ENCODE results near the gene PRXL2A. TPM values are rescaled to one million over a fixed set of nuclear protein-coding genes. Genes with fewer than 3 reads are reported as not detected.

Gene PRXL2A
- total and polyA plus RNA-seq, 2 of the 4 experiments (the other 2 are of a cell fraction), result 0.90 to 0.92 TPM

GRCh38 chr10:80452069-80452468, 43.7 kb downstream of the PRXL2A start:
- CTCF ChIA-PET, result interaction anchor here (1.8 kb wide), 1 partner anchor 54 kb away, joined by 4 read pairs; no protein-coding TSS in a partner anchor

More at GRCh38 chr10:80452069-80452468, 43.7 kb downstream of the PRXL2A start:
- Histone ChIP-seq H2BK15ac (ENCODE audit: low read depth, low read length) (no peak overlapping the region), H3K4me2 (ENCODE audit: low read depth, low read length) (no peak overlapping the region), H2AK5ac (ENCODE audit: low read depth, low read length) (no peak overlapping the region), H3K14ac (replicated peaks; ENCODE audit: low read depth, low read length) (no peak overlapping the region), H3K27me3 (ENCODE audit: control insufficient read depth, insufficient read depth, low read length) (no peaks in the 10 kb centered on the region; the same call in 1 of the 2 replicates), H4K20me1 (ENCODE audit: insufficient read depth, low read length) (peaks cover 19% of the 10 kb centered on the region), H3K56ac (ENCODE audit: extremely low read depth, insufficient read depth, low read length) (no peak overlapping the region), H2BK5ac (ENCODE audit: low read depth, low read length, poor library complexity, severe bottlenecking) (no peak overlapping the region), H2AFZ (replicated peaks; ENCODE audit: low read length, poor library complexity) (no peak overlapping the region), H3K9ac (ENCODE audit: low read depth, low read length) (no peak overlapping the region), H2AK9ac (replicated peaks; ENCODE audit: low read depth, low read length, poor library complexity) (no peak overlapping the region), H4K5ac (ENCODE audit: low read depth, low read length) (no peak overlapping the region), H3K9me1 (ENCODE audit: insufficient read depth, low read length) (peaks cover 18% of the 10 kb centered on the region), H3K36me3 (ENCODE audit: control insufficient read depth, insufficient read depth, low read length) (no peaks in the 10 kb centered on the region), H2BK20ac (ENCODE audit: low read depth, low read length) (no peak overlapping the region), H3K18ac (ENCODE audit: low read depth, low read length) (no peak overlapping the region), H3K9me3 (ENCODE audit: control insufficient read depth, insufficient read depth, low read length) (no peaks in the 10 kb centered on the region), H3K4ac (ENCODE audit: low read depth, low read length) (no peak overlapping the region), H3K79me1 (ENCODE audit: low read depth in 1 of 2, low read length in 2 of 2) (peaks cover 0 to 19% of the 10 kb centered on the region in 2 experiments; a peak in 3 of 4 replicates), H4K8ac (ENCODE audit: low read depth in 2 of 2, low read length in 2 of 2) (no peak overlapping the region), H4K91ac (ENCODE audit: insufficient read depth, low read depth, low read length) (no peak overlapping the region), H3K4me1 (ENCODE audit: control insufficient read depth, insufficient read depth, low read length) (peaks cover 11% of the 10 kb centered on the region), H3K23ac (ENCODE audit: low read depth, low read length) (no peak overlapping the region), H3K4me3 (ENCODE audit: insufficient read depth, low read depth, low read length) (no peak overlapping the region), H3K27ac (ENCODE audit: insufficient read depth, low read length) (no peak overlapping the region), H2BK120ac (ENCODE audit: low read depth, low read length) (no peak overlapping the region)
- no TSS peak for BruUV-seq (replicated peaks)
- dilution Hi-C loops (cut with HindIII; ENCODE audit: low sequenced_read_pairs, unreplicated experiment), result no loop called here
- TF ChIP-seq NFE2L2 (IDR thresholded peaks at IDR 0.05; ENCODE audit: low read depth, low read length), result no peak
- no peak for TF ChIP-seq CEBPB (IDR thresholded peaks at IDR 0.05; ENCODE audit: low read depth, low read length)
- no peak for TF ChIP-seq RAD21 (IDR thresholded peaks at IDR 0.05; ENCODE audit: low read length)
- no peak for TF ChIP-seq FOS (IDR thresholded peaks at IDR 0.05; ENCODE audit: low read depth, low read length)
- TF ChIP-seq BHLHE40 (IDR thresholded peaks at IDR 0.05; ENCODE audit: low read depth, low read length), result no peak
- TF ChIP-seq, protein P1, sequence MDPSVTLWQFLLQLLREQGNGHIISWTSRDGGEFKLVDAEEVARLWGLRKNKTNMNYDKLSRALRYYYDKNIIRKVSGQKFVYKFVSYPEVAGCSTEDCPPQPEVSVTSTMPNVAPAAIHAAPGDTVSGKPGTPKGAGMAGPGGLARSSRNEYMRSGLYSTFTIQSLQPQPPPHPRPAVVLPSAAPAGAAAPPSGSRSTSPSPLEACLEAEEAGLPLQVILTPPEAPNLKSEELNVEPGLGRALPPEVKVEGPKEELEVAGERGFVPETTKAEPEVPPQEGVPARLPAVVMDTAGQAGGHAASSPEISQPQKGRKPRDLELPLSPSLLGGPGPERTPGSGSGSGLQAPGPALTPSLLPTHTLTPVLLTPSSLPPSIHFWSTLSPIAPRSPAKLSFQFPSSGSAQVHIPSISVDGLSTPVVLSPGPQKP (IDR thresholded peaks at IDR 0.05; ENCODE audit: borderline replicate concordance, low read depth, low read length), result no peak
- TF ChIP-seq POLR2A (IDR thresholded peaks at IDR 0.05; ENCODE audit: low read depth, low read length), result no peak
- in situ Hi-C loops (cut with MboI; ENCODE audit: low sequenced_read_pairs), result loop anchor here (25.0 kb wide), 1 partner anchor 290 kb away; no protein-coding TSS in a partner anchor
- ATAC-seq (ENCODE audit: low read depth), result no peak
- intact Hi-C loops (cut with micrococcal nuclease), result no loop called here
- no peak for DNase-seq
- POLR2A ChIA-PET (ENCODE audit: unreplicated experiment), result no interaction called here

Measured in IMR-90 (cell line).